HL-60 (cell line): ENCODE data around the gene ABO.

ENCODE experiments used
- DNase-seq, 2 experiments: peaks; one replicate each; pipeline ENCODE4 v3.0.0-alpha.2; 2010 to 2020; ENCODE audit warnings: low read depth in 1 of 2, low spot score in 1 of 2
- H3K27ac ChIP-seq: fragments of 250-450 bp; sonication (Bioruptor Pico); replicated peaks from 2 replicates; pipeline ENCODE4 v1.5.1; 2020; ENCODE audit warnings: mild to moderate bottlenecking, moderate library complexity
- H3K27me3 ChIP-seq: fragments of 250-450 bp; sonication (Bioruptor Pico); 2 replicates; pipeline ENCODE4 v1.5.1; 2021; ENCODE audit warnings: mild to moderate bottlenecking, moderate library complexity; ENCODE audit not compliant: insufficient read depth, poor library complexity, severe bottlenecking
- H3K4me3 ChIP-seq: replicated peaks from 2 replicates; pipeline ENCODE4 v1.5.1; 2011; ENCODE audit warnings: mild to moderate bottlenecking, control low read depth, low read length; ENCODE audit not compliant: insufficient read depth
- GABPA ChIP-seq: IDR thresholded peaks from 2 replicates; pipeline ENCODE4 v1.6.1; 2012; ENCODE audit warnings: low read depth
- POLR2AphosphoS5 ChIP-seq: IDR thresholded peaks from 2 replicates; pipeline ENCODE4 v1.6.1; 2012; ENCODE audit warnings: low read depth
- REST ChIP-seq: IDR thresholded peaks from 2 replicates; pipeline ENCODE4 v1.6.1; 2012; ENCODE audit warnings: low read depth; ENCODE audit not compliant: insufficient replicate concordance
- SPI1 ChIP-seq: IDR thresholded peaks from 2 replicates; pipeline ENCODE4 v1.6.1; 2012; ENCODE audit warnings: low read depth, mild to moderate bottlenecking, borderline replicate concordance
- TF ChIP-seq, protein P1 (sequence below): IDR thresholded peaks from one replicate; pipeline ENCODE4 v1.5.1; 2011; ENCODE audit warnings: low read length, control low read depth, inconsistent platforms; ENCODE audit not compliant: insufficient read depth

Gene ABO

DNA sequence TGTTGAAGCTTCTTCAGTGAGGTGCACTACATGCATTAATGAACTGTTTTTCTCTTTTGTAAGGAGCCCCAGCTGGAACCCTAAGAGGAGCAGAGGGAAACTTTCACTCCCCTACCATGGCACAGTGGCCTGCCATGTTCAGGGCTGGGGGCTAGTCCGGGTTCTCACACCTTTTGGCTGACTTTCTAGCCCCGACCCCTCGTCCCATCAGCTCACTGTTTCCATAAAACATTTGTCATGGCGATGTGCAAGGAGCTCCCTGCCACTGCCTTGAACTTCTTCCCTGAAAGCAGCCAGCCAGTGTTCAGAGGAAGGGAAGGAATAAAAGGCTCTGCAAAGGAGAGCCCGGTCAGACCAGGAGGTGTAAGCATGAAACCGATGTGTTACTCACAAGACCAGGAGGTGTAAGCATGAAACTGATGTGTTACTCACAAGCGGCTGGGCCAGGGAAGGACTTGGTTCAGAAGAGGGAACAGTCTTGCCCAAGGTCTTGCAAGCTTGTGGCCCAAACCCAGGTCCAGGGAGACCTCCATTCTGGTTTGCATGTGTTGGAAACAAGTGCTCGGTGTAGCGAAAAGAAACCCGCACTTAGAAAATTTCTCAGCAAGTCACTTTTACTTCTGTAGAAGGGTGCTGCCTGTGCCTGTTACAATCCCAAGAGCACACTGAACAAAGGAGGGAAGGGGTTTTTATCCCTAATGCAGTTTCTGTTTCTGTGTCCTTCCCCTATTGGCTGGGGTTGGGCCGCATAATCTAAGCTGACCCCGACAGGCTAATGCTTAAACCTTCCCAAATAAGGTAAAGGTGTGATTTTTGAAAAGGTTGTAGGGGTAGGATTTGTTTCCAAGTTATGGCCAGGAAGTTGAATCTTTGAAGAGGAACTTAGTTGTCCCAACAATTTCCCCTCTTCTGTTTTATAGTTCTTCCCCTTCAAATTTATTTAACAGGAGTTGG, 3.4 kb upstream of the ABO start:
- TF ChIP-seq, protein P1, sequence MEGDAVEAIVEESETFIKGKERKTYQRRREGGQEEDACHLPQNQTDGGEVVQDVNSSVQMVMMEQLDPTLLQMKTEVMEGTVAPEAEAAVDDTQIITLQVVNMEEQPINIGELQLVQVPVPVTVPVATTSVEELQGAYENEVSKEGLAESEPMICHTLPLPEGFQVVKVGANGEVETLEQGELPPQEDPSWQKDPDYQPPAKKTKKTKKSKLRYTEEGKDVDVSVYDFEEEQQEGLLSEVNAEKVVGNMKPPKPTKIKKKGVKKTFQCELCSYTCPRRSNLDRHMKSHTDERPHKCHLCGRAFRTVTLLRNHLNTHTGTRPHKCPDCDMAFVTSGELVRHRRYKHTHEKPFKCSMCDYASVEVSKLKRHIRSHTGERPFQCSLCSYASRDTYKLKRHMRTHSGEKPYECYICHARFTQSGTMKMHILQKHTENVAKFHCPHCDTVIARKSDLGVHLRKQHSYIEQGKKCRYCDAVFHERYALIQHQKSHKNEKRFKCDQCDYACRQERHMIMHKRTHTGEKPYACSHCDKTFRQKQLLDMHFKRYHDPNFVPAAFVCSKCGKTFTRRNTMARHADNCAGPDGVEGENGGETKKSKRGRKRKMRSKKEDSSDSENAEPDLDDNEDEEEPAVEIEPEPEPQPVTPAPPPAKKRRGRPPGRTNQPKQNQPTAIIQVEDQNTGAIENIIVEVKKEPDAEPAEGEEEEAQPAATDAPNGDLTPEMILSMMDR = no peak
- TF ChIP-seq SPI1 (no peak), POLR2AphosphoS5 (no peak), GABPA (no peak), REST (no peak)
- no peak overlapping the region for H3K4me3 ChIP-seq
- DNase-seq = no peak
- no peak overlapping the region for H3K27ac ChIP-seq
- H3K27me3 ChIP-seq = peaks cover 13% of the 10 kb centered on the region

DNA sequence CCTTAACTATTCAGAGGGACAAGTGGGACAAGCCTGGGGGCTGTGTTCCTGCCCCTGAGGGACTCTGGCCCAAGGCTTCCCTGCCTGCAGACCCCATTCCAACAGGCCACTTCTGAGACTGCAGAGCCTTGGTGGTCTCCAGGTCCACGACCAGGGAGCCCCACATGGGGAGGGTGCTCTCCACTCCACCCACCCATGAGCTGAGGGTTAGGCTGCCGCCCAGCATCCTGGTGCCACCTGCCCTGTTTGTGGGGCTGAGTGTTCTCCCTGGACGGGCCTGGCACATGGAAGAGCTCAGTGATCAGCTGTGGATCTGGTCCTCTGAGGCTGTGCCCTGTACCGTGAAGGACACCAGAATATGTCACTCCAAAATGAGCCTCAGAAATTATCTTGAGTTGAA, 2.5 kb upstream of the ABO start:
- TF ChIP-seq SPI1 (no peak), POLR2AphosphoS5 (no peak), REST (no peak), GABPA (no peak)
- Histone ChIP-seq H3K4me3 (no peak overlapping the region), H3K27me3 (peaks cover 18% of the 10 kb centered on the region), H3K27ac (no peak overlapping the region)
- no peak for DNase-seq

- TF ChIP-seq POLR2AphosphoS5 (no peak), REST (no peak), SPI1 (no peak)
- TF ChIP-seq, protein P1 = no peak
- Histone ChIP-seq H3K4me3 (no peak overlapping the region), H3K27ac (no peak overlapping the region), H3K27me3 (peaks cover 23% of the 10 kb centered on the region)
- DNase-seq = no peak
These were observed 1.9 kb upstream of the ABO start for GRCh38 chr9:133276923-133277322.
